SK-N-SH treated with all-trans-retinoic acid at 6 μM for 48 hours (cell line): ENCODE data around the gene NONO.

ENCODE experiments used
- BACH2 ChIP-seq: fragments of 250-450 bp; sonication (Bioruptor Pico); IDR thresholded peaks from 2 replicates; pipeline ENCODE4 v1.9.0; 2021; ENCODE audit warnings: mild to moderate bottlenecking, borderline replicate concordance
- ZNF565 ChIP-seq: fragments of 450-650 bp; formaldehyde crosslinking; conservative IDR thresholded peaks from 2 replicates; pipeline ENCODE4 v1.5.0; 2020; ENCODE audit warnings: low read depth, mild to moderate bottlenecking, moderate library complexity
- TF ChIP-seq, protein P1 (sequence below): fragments of 250-450 bp; sonication (Bioruptor Pico); IDR thresholded peaks from 2 replicates; pipeline ENCODE4 v1.5.0; 2020; ENCODE audit warnings: mild to moderate bottlenecking, moderate library complexity
- TF ChIP-seq, protein P2 (sequence below): fragments of 250-450 bp; sonication (Bioruptor Pico); IDR thresholded peaks from 2 replicates; pipeline ENCODE4 v1.8.0; 2020; ENCODE audit warnings: mild to moderate bottlenecking, moderate library complexity, borderline replicate concordance

GRCh38 chrX:71291381-71291780 is 7.9 kb downstream of the NONO start:
- TF ChIP-seq BACH2 (CRISPR knock-in tag) = no peak
- TF ChIP-seq ZNF565 = no peak
- TF ChIP-seq, protein P1, sequence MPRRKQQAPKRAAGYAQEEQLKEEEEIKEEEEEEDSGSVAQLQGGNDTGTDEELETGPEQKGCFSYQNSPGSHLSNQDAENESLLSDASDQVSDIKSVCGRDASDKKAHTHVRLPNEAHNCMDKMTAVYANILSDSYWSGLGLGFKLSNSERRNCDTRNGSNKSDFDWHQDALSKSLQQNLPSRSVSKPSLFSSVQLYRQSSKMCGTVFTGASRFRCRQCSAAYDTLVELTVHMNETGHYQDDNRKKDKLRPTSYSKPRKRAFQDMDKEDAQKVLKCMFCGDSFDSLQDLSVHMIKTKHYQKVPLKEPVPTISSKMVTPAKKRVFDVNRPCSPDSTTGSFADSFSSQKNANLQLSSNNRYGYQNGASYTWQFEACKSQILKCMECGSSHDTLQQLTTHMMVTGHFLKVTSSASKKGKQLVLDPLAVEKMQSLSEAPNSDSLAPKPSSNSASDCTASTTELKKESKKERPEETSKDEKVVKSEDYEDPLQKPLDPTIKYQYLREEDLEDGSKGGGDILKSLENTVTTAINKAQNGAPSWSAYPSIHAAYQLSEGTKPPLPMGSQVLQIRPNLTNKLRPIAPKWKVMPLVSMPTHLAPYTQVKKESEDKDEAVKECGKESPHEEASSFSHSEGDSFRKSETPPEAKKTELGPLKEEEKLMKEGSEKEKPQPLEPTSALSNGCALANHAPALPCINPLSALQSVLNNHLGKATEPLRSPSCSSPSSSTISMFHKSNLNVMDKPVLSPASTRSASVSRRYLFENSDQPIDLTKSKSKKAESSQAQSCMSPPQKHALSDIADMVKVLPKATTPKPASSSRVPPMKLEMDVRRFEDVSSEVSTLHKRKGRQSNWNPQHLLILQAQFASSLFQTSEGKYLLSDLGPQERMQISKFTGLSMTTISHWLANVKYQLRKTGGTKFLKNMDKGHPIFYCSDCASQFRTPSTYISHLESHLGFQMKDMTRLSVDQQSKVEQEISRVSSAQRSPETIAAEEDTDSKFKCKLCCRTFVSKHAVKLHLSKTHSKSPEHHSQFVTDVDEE (CRISPR knock-in tag) = no peak
- TF ChIP-seq, protein P2, sequence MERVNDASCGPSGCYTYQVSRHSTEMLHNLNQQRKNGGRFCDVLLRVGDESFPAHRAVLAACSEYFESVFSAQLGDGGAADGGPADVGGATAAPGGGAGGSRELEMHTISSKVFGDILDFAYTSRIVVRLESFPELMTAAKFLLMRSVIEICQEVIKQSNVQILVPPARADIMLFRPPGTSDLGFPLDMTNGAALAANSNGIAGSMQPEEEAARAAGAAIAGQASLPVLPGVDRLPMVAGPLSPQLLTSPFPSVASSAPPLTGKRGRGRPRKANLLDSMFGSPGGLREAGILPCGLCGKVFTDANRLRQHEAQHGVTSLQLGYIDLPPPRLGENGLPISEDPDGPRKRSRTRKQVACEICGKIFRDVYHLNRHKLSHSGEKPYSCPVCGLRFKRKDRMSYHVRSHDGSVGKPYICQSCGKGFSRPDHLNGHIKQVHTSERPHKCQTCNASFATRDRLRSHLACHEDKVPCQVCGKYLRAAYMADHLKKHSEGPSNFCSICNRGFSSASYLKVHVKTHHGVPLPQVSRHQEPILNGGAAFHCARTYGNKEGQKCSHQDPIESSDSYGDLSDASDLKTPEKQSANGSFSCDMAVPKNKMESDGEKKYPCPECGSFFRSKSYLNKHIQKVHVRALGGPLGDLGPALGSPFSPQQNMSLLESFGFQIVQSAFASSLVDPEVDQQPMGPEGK (CRISPR knock-in tag) = no peak
